Thoracic aorta (tissue), 2 donors: Measurements from ENCODE around the gene CDX1. TPM values are rescaled to one million over a fixed set of nuclear protein-coding genes. Genes with fewer than 3 reads are reported as not detected.
A peak's percentile ranks its signal among the peaks of the same experiment; 100 is the strongest.

Experiments used
- ATAC-seq: fragments of 150-250 bp; one replicate; pipeline ENCODE4 v1.8.0; 2017; ENCODE audit warnings: low read depth; ENCODE audit not compliant: insufficient number of reproducible peaks, low FRiP score
- DNase-seq: peaks from one replicate; pipeline ENCODE4 v3.0.0-alpha.2; 2020; ENCODE audit warnings: low spot score
- H3K27ac ChIP-seq, 2 donors: fragments of 200-600 bp; sonication (generic); 1 replicate in 1 of 2; 2 replicates in 1 of 2; pipeline ENCODE4 v1.5.1; 2016; ENCODE audit warnings: mild to moderate bottlenecking in 2 of 2, moderate library complexity in 2 of 2
- H3K27me3 ChIP-seq: fragments of 200-600 bp; sonication (generic); replicated peaks from 2 replicates; pipeline ENCODE4 v1.6.0; 2016; ENCODE audit warnings: mild to moderate bottlenecking; ENCODE audit not compliant: insufficient read depth
- H3K36me3 ChIP-seq: fragments of 200-600 bp; sonication (generic); one replicate; pipeline ENCODE4 v1.5.1; 2016
- H3K4me1 ChIP-seq, 2 donors: fragments of 200-600 bp; sonication (generic); 1 replicate in 1 of 2; 2 replicates in 1 of 2; pipeline versions ENCODE4 v1.5.1 to v1.6.0; 2016; ENCODE audit warnings: low read depth in 2 of 2, mild to moderate bottlenecking in 1 of 2; ENCODE audit not compliant: control insufficient read depth in 1 of 2
- H3K4me3 ChIP-seq: fragments of 200-600 bp; sonication (generic); 2 replicates; pipeline ENCODE4 v1.5.1; 2016; ENCODE audit warnings: mild to moderate bottlenecking
- H3K9me3 ChIP-seq: fragments of 200-600 bp; sonication (generic); 2 replicates; pipeline ENCODE4 v1.5.1; 2016
- CTCF ChIP-seq: fragments of 200-600 bp; sonication (generic); IDR thresholded peaks from one replicate; pipeline ENCODE4 v1.5.1; 2019; ENCODE audit warnings: antibody characterized with exemption
- total RNA-seq, 2 donors: library from RNA; depleted of rRNA; stranded (reverse); fragments of >200 nt; gene quantifications; one replicate each; pipeline versions ENCODE4 v1.1.0 to v1.2.3, GENCODE V29; 2016

The CDX1 gene
- total RNA-seq, 2 donors from 2014 or later = not detected

- ATAC-seq = no peak
- peaks cover 0 to 18% of the 10 kb centered on the region in 2 donors for H3K4me1 ChIP-seq
- H3K27ac ChIP-seq = no peak overlapping the region
- peaks cover 80% of the 10 kb centered on the region for H3K36me3 ChIP-seq
- DNase-seq = no peak
- H3K27me3 ChIP-seq = no peaks in the 10 kb centered on the region
- H3K9me3 ChIP-seq = no peaks in the 10 kb centered on the region
- no peak for TF ChIP-seq CTCF
- H3K4me3 ChIP-seq = no peak overlapping the region
Measured at GRCh38 chr5:150126199-150126920, 40.2 kb upstream of the CDX1 start.

- no peak for DNase-seq
- Histone ChIP-seq H3K4me3 (no peak overlapping the region), H3K4me1 (peaks cover 0 to 23% of the 10 kb centered on the region in 2 donors), H3K27ac (no peak overlapping the region), H3K27me3 (no peaks in the 10 kb centered on the region), H3K9me3 (no peaks in the 10 kb centered on the region), H3K36me3 (peaks cover 79% of the 10 kb centered on the region)
- no peak for ATAC-seq
- no peak for TF ChIP-seq CTCF
Measured at GRCh38 chr5:150126921-150127265, 39.7 kb upstream of the CDX1 start.

GRCh38 chr5:150129454-150129812 is 37.1 kb upstream of the CDX1 start:
- Histone ChIP-seq H3K27me3 (no peaks in the 10 kb centered on the region), H3K9me3 (no peaks in the 10 kb centered on the region), H3K4me3 (no peak overlapping the region), H3K36me3 (peaks cover 66% of the 10 kb centered on the region), H3K4me1 (peaks cover 6 to 49% of the 10 kb centered on the region in 2 donors), H3K27ac (no peak overlapping the region)
- TF ChIP-seq CTCF = no peak
- ATAC-seq (no peak), DNase-seq (no peak)

GRCh38 chr5:150129813-150130492 is 36.6 kb upstream of the CDX1 start:
- TF ChIP-seq CTCF = peak; percentile 95
- H3K36me3 ChIP-seq = peaks cover 68% of the 10 kb centered on the region
- no peak overlapping the region for H3K27ac ChIP-seq
- no peaks in the 10 kb centered on the region for H3K9me3 ChIP-seq
- H3K27me3 ChIP-seq = no peaks in the 10 kb centered on the region
- ATAC-seq (no peak), DNase-seq (no peak)
- H3K4me1 ChIP-seq = peaks cover 11 to 54% of the 10 kb centered on the region in 2 donors
- H3K4me3 ChIP-seq = no peak overlapping the region

GRCh38 chr5:150130493-150130922 is 36.1 kb upstream of the CDX1 start:
- ATAC-seq (no peak), DNase-seq (no peak)
- Histone ChIP-seq H3K4me1 (peaks cover 14 to 60% of the 10 kb centered on the region in 2 donors), H3K36me3 (peaks cover 68% of the 10 kb centered on the region), H3K27ac (peak overlapping the region in 1 of 2 donors; percentile 9), H3K4me3 (no peak overlapping the region), H3K9me3 (no peaks in the 10 kb centered on the region), H3K27me3 (no peaks in the 10 kb centered on the region)
- no peak for TF ChIP-seq CTCF
